Lung (tissue), 12 donors: Measurements from ENCODE around the gene PRR14L. TPM values are rescaled to one million over a fixed set of nuclear protein-coding genes. Genes with fewer than 3 reads are reported as not detected.
A peak's percentile ranks its signal among the peaks of the same experiment; 100 is the strongest.

ENCODE experiments used
- ATAC-seq: fragments of 200-7000 bp; cut with Tn5 transposase; one replicate; pipeline ENCODE4 v1.9.1; 2020; ENCODE audit warnings: moderate number of reproducible peaks; ENCODE audit not compliant: insufficient read depth, low FRiP score
- DNase-seq, 3 donors: peaks; one replicate each; pipeline ENCODE4 v3.0.0-alpha.2; 2013 to 2017
- H3K27ac ChIP-seq, 2 donors: one replicate each; pipeline ENCODE4 v1.5.1; 2013; ENCODE audit warnings: mild to moderate bottlenecking in 2 of 2, moderate library complexity in 2 of 2, control low read depth in 1 of 2, inconsistent platforms in 1 of 2, low read depth in 1 of 2, low read length in 1 of 2
- H3K27me3 ChIP-seq, 3 donors: one replicate each; pipeline ENCODE4 v1.5.1; 2013; ENCODE audit warnings: low read length in 2 of 3; ENCODE audit not compliant: control insufficient read depth in 3 of 3, insufficient read depth in 3 of 3
- H3K36me3 ChIP-seq, 4 donors: one replicate each; pipeline ENCODE4 v1.5.1; 2013; ENCODE audit warnings: low read length in 4 of 4, mild to moderate bottlenecking in 1 of 4, moderate library complexity in 1 of 4; ENCODE audit not compliant: control insufficient read depth in 4 of 4, insufficient read depth in 4 of 4
- H3K4me1 ChIP-seq, 5 donors: one replicate each; pipeline ENCODE4 v1.5.1; 2013; ENCODE audit warnings: low read length in 5 of 5, mild to moderate bottlenecking in 2 of 5, moderate library complexity in 1 of 5; ENCODE audit not compliant: control insufficient read depth in 5 of 5, insufficient read depth in 5 of 5
- H3K4me3 ChIP-seq: one replicate; pipeline ENCODE4 v1.5.1; 2013; ENCODE audit warnings: mild to moderate bottlenecking, control low read depth, moderate library complexity
- H3K9ac ChIP-seq, 2 donors: one replicate each; pipeline ENCODE4 v1.5.1; 2013; ENCODE audit warnings: low read length in 2 of 2, control low read depth in 1 of 2; ENCODE audit not compliant: insufficient read depth in 1 of 2
- H3K9me3 ChIP-seq, 4 donors: one replicate each; pipeline ENCODE4 v1.5.1; 2013; ENCODE audit warnings: low read length in 3 of 4, mild to moderate bottlenecking in 1 of 4, moderate library complexity in 1 of 4; ENCODE audit not compliant: control insufficient read depth in 4 of 4, insufficient read depth in 3 of 4
- WGBS, 2 donors: extraction: QIAGEN DNeasy Blood & Tissue Kit; methylation state at CpG; one replicate each; pipeline ENCODE4 v1.1.7; 2013; 5-methylcytosine and 5-hydroxymethylcytosine counted together
- polyA plus RNA-seq, 2 donors: library from polyadenylated mRNA; stranded (reverse); fragments of 200-250 nt; gene quantifications; one replicate each; pipeline ENCODE4 v1.2.1, GENCODE V29; 2013
- total RNA-seq, 2 donors: library from RNA; depleted of rRNA in 1 of 2; stranded (reverse); fragments of >200 nt in 1 of 2; gene quantifications; one replicate each; pipeline ENCODE4 v1.2.1, GENCODE V29; 2014 to 2021
- TF ChIP-seq, protein P1 (sequence below): IDR thresholded peaks from 2 replicates; pipeline ENCODE4 v1.5.1; 2012; ENCODE audit warnings: mild to moderate bottlenecking; ENCODE audit errors: control extremely low read depth, extremely low read depth
- donor health status: control.
- donor health status: control.
- donor health status: Bipolar disorder and iron deficiency.
- donor health status: healthy.
- donor health status: DM: yes; HTN: yes; CAD: no.

Gene PRR14L
- total and polyA plus RNA-seq, 4 donors, result 7.4 to 44.3 (median 23.4) TPM

DNA sequence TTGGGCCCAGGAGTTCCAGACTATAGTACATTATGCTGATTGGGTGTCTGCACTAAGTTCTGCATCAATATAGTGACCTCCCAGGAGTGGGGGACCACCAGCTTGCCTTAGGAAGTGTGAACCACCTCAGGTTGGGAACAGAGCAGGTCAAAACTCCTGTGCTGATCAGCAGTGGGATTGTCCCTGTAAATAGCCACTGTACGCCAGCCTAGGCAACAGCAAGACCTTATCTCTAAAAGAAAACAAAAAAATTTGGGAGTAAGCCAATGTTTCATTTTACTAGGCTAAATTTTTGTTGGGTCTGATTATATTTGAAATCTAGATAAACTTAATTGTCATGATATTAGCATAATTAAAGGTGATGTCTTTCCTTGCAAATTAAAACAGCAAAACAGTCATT lies 7.3 kb upstream of the PRR14L start:
- H3K27ac ChIP-seq, result no peak overlapping the region
- no peaks in the 10 kb centered on the region for H3K27me3 ChIP-seq
- peak in 1 of 3 donors; percentile 9 for DNase-seq
- peaks cover 5 to 22% (median 10%) of the 10 kb centered on the region in 5 donors for H3K4me1 ChIP-seq
- WGBS, 2 donors, result 65 to 67% methylated on average over 1 of the region's 1 CpG
- H3K36me3 ChIP-seq, result peaks cover 8 to 25% (median 13%) of the 10 kb centered on the region in 4 donors
- no peaks in the 10 kb centered on the region for H3K9me3 ChIP-seq
- no peak for ATAC-seq
- TF ChIP-seq, protein P1, sequence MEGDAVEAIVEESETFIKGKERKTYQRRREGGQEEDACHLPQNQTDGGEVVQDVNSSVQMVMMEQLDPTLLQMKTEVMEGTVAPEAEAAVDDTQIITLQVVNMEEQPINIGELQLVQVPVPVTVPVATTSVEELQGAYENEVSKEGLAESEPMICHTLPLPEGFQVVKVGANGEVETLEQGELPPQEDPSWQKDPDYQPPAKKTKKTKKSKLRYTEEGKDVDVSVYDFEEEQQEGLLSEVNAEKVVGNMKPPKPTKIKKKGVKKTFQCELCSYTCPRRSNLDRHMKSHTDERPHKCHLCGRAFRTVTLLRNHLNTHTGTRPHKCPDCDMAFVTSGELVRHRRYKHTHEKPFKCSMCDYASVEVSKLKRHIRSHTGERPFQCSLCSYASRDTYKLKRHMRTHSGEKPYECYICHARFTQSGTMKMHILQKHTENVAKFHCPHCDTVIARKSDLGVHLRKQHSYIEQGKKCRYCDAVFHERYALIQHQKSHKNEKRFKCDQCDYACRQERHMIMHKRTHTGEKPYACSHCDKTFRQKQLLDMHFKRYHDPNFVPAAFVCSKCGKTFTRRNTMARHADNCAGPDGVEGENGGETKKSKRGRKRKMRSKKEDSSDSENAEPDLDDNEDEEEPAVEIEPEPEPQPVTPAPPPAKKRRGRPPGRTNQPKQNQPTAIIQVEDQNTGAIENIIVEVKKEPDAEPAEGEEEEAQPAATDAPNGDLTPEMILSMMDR, result no peak
- no peak overlapping the region for H3K4me3 ChIP-seq
- H3K9ac ChIP-seq, result no peak overlapping the region

DNA sequence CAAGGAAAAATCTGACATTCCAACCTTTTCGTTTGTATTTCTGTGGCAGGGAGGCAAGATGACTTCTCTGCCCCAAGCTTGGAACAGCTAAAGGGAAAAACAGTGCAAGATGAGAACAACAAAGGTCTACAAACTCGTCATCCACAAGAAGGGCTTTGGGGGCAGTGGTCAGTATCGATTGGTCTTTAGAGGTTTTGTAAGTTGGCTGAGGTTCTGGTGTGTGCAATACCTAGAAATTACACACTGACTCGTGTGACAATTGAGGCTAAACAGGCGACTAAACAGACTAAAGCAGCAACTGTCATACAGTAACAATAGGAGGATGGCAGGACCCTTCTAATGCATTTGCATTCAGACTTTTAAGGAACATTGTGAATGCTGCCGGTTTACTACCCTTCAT lies 4.9 kb upstream of the PRR14L start:
- Histone ChIP-seq H3K9me3 (no peaks in the 10 kb centered on the region), H3K4me3 (no peak overlapping the region), H3K9ac (peak overlapping the region; percentile 51 to 83), H3K4me1 (peaks cover 5 to 29% (median 14%) of the 10 kb centered on the region in 5 donors), H3K27ac (no peak overlapping the region), H3K27me3 (no peaks in the 10 kb centered on the region), H3K36me3 (peaks cover 0 to 14% (median 10%) of the 10 kb centered on the region in 4 donors)
- TF ChIP-seq, protein P1, result no peak
- 38 to 41% methylated on average over 6 of the region's 6 CpGs for WGBS, 2 donors
- DNase-seq, result peak in 1 of 3 donors; percentile 15
- ATAC-seq, result no peak

DNA sequence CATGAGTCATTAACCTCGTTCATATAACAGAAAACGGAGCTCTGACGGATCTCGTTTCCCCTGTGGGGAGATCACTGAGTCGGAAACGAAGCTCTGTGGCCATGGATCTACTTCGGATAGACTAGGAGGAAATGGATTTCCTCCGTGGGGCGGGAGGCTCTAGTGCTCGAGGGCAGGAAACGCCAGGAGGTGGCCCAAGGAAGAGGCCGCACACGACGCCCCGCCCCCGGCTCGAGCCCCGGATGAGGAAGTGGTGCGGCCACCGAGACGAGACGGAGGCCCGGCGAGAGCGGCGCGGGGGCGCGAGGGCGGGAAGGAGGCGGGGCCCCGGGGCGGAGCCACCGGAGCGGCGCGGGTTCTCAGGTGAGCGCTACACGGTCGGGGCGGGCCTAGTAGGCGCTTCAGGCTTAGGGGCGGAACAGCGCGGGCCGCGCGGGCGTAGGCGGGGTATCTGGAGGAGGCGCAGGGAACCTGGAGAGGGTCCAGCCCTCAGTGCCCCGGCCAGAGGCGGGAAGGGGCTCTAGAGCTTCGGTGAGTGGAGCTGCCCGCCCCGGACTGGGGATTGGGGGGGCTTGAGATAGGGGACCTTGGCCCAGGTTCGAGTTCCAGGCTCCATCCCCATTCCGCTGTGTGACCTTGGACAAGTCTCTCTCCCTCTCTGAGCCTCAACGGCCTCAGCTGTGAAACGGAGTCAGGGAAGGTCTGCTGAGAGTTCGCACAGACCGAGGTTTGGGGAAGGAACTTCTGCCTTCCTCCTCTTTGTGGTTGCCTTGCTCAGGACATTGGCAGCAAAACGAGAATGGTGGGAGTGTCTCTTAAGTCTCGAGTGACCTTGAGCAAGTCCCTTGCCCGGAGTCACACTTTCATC lies 3.9 kb upstream of the PRR14L start, which contains the start of gene DEPDC5:
DEPDC5 (plus strand) TSS at position 386 of the 868 bp plus-strand sequence. CDS start 903 bp downstream, outside the sequence.
- Histone ChIP-seq H3K9ac (peak within 1 kb of the TSS; percentile 98 to 99), H3K27ac (peak within 1 kb of the TSS; percentile 95 to 97), H3K9me3 (no peaks in the 10 kb centered on the region), H3K27me3 (no peaks in the 10 kb centered on the region), H3K36me3 (peaks cover 0 to 13% (median 8%) of the 10 kb centered on the region in 4 donors), H3K4me3 (peak within 1 kb of the TSS; percentile 86), H3K4me1 (peaks cover 7 to 34% (median 15%) of the 10 kb centered on the region in 5 donors)
- ATAC-seq (peak; percentile 86), DNase-seq (peak; percentile 97 to 98 (median 98))
- TF ChIP-seq, protein P1, result peak; percentile 3
- 1% methylated on average over 54 to 65 of the region's 65 CpGs for WGBS, 2 donors
